Hepatocyte (in vitro differentiated cells): ENCODE data around the gene AP2A1.

Experiments used
- CTCF ChIP-seq: fragments of 200-600 bp; sonication (generic); IDR thresholded peaks from 2 replicates; pipeline ENCODE4 v1.5.1; 2016; ENCODE audit warnings: antibody characterized with exemption, mild to moderate bottlenecking; ENCODE audit not compliant: poor library complexity
- EZH2 ChIP-seq: fragments of 200-600 bp; sonication (generic); IDR thresholded peaks from 2 replicates; pipeline ENCODE4 v1.6.1; 2016; ENCODE audit warnings: antibody characterized with exemption, mild to moderate bottlenecking, borderline replicate concordance
- EZH2phosphoT487 ChIP-seq: fragments of 200-600 bp; sonication (generic); IDR thresholded peaks from one replicate; pipeline ENCODE4 v1.6.1; 2018; ENCODE audit warnings: antibody characterized with exemption, mild to moderate bottlenecking, low read depth, moderate library complexity; ENCODE audit not compliant: unreplicated experiment, severe bottlenecking

- TF ChIP-seq CTCF (no peak), EZH2 (no peak), EZH2phosphoT487 (no peak)
Measured at GRCh38 chr19:49799798-49800376, 33.1 kb downstream of the AP2A1 start.
